Muscle of leg (tissue), 11 donors: Measurements from ENCODE around the gene PPP1CC. TPM values are rescaled to one million over a fixed set of nuclear protein-coding genes. Genes with fewer than 3 reads are reported as not detected.
"Not testable (repeated sequence)": the region's sequence is repeated elsewhere in the genome, so short reads cannot be mapped to it uniquely, and the experiment has no call there.

Experiments
- DNase-seq: peaks from one replicate; pipeline ENCODE4 v3.0.0; 2013
- H3K27ac ChIP-seq: one replicate; pipeline ENCODE4 v1.5.1; 2013; ENCODE audit warnings: mild to moderate bottlenecking, low read length, control low read depth
- H3K27me3 ChIP-seq: one replicate; pipeline ENCODE4 v1.6.1; 2013; ENCODE audit warnings: low read length; ENCODE audit not compliant: control insufficient read depth, insufficient read depth
- H3K36me3 ChIP-seq: one replicate; pipeline ENCODE4 v1.6.1; 2013; ENCODE audit warnings: low read length; ENCODE audit not compliant: control insufficient read depth, insufficient read depth
- H3K4me1 ChIP-seq: one replicate; pipeline ENCODE4 v1.6.1; 2013; ENCODE audit warnings: low read length; ENCODE audit not compliant: control insufficient read depth, insufficient read depth
- H3K4me3 ChIP-seq: one replicate; pipeline ENCODE4 v1.5.1; 2013; ENCODE audit warnings: low read length, control low read depth
- H3K9me3 ChIP-seq: replicated peaks from 2 replicates; pipeline ENCODE4 v1.6.1; 2013; ENCODE audit warnings: low read depth, low read length; ENCODE audit not compliant: control insufficient read depth
- WGBS: methylation state at CpG from one replicate; pipeline ENCODE4 v1.1.5; 2013; ENCODE audit warnings: missing lambda C conversion rate; ENCODE audit not compliant: insufficient coverage; 5-methylcytosine and 5-hydroxymethylcytosine counted together
- polyA plus RNA-seq, 8 donors: library from polyadenylated mRNA; unstranded; fragments of 120-200 nt; gene quantifications; one replicate each; pipeline versions ENCODE4 v1.2.1 to v1.2.3, GENCODE V29; 2013; ENCODE audit warnings: inconsistent platforms in 1 of 8, low replicate concordance in 1 of 8; ENCODE audit not compliant: insufficient read length in 8 of 8, insufficient read depth in 1 of 8
- total RNA-seq: library from RNA; stranded (reverse); fragments of 120-200 nt; gene quantifications from one replicate; pipeline ENCODE4 v1.2.4, GENCODE V29; 2013

The PPP1CC gene
- total and polyA plus RNA-seq, 9 donors, result 90.5 to 147 (median 119) TPM

DNA sequence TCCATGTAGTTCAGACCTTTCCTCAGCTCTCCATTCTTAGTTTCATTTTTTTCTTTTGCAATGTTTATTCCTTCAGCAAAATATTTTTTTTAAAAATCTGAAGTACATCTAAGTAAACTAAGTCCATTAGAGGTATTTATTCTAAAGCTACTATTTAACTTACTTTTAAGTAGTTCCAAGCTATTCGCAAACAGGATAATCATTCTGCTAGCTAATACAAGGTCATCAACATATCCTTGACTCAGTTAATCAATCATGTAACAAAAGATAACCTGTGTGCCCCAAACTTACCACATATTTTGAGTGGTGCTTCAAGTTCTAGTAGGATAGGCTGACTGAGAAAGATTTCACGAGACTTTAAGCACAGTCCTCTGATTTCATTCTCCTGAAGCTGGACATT lies 11.2 kb downstream of the PPP1CC start:
- WGBS, result 80% methylated on average over 1 of the region's 2 CpGs
- DNase-seq, result no peak
- Histone ChIP-seq H3K27ac (no peak overlapping the region), H3K27me3 (no peaks in the 10 kb centered on the region), H3K4me1 (peaks cover 5% of the 10 kb centered on the region), H3K9me3 (no peaks in the 10 kb centered on the region), H3K4me3 (no peak overlapping the region), H3K36me3 (peaks cover 42% of the 10 kb centered on the region)

DNA sequence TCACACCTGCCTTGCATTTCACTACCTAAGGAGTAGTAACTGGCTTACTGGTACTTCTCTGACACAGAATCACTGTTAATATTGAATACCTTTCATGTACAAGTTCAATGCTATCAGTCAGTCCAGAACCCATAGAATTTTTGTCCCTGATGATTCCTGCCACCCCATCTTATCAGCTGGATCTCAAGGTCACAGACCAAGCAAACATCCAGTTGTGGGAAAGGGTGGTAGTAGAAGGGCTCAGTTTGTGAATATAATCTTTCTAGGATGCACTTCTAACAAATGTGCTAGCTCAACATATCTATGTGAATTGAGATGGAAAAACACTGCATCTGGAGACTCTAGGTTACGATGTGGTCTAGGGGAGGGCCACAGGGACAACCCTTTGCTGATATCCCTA lies 14.1 kb downstream of the PPP1CC start:
- no peak overlapping the region for H3K4me3 ChIP-seq
- H3K27me3 ChIP-seq, result no peaks in the 10 kb centered on the region
- H3K27ac ChIP-seq, result no peak overlapping the region
- peaks cover 58% of the 10 kb centered on the region for H3K36me3 ChIP-seq
- peaks cover 2% of the 10 kb centered on the region for H3K4me1 ChIP-seq
- no CpG with 5 or more reads among the region's 1 CpG for WGBS
- H3K9me3 ChIP-seq, result no peaks in the 10 kb centered on the region
- DNase-seq, result no peak

DNA sequence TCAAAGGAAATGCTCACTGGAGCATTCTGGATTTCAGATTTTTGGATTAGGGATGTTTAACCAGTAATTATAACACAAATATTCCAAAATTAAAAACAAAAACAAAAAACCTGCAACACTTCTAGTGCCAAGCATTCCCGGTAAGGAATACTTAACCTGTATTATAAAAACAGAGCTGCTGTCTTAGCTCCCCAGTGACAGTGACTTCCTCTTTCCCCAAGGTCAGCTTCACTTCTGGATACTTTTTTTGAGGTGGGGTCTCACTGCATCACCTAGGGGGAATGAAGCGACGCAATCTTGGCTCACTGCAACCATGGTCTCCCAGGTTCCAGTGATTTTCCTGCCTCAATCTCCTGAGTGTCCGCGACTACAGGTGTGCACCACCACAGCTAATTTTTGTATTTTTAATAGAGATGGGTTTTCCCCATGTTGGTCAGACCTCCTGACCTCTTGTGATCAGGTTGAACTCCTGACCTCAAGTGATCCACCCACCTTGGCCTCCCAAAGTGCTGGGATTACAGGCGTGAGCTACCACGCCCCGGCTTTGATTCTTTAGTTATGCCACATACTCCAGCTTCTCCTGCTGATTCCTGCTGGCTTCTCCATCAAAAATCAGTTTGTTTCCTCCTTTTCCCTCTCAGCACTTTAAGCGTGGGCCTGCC lies 15.9 kb downstream of the PPP1CC start:
- DNase-seq, result no peak
- Histone ChIP-seq H3K4me1 (no peaks in the 10 kb centered on the region), H3K9me3 (no peaks in the 10 kb centered on the region), H3K27me3 (no peaks in the 10 kb centered on the region), H3K36me3 (peaks cover 66% of the 10 kb centered on the region), H3K4me3 (no peak overlapping the region), H3K27ac (no peak overlapping the region)
- WGBS, result 84% methylated on average over 5 of the region's 9 CpGs

GRCh38 chr12:110726028-110726427 lies 16.7 kb downstream of the PPP1CC start:
- no peak for DNase-seq
- H3K4me3 ChIP-seq, result no peak overlapping the region
- no peaks in the 10 kb centered on the region for H3K9me3 ChIP-seq
- H3K4me1 ChIP-seq, result no peaks in the 10 kb centered on the region
- peaks cover 68% of the 10 kb centered on the region for H3K36me3 ChIP-seq
- 80% methylated on average over 1 of the region's 4 CpGs for WGBS
- H3K27ac ChIP-seq, result no peak overlapping the region
- H3K27me3 ChIP-seq, result no peaks in the 10 kb centered on the region

DNA sequence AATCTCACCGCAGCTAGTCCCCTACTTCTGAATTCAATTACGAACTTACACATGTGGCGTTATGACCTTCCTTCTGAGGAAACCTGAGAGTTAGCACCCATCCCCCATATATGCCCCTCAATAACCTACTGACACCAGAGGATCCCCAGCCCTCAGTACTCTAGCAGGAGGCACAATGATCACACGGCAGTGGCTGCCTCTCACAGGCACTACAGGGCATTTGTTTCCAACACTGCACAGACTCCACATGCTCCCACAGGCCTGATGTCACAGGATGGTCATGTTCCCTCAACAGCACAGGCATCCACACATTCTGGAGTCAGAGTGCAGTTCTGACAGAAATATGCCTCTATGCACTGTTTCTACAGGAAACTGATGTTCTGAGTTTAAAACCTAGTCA lies 17.4 kb downstream of the PPP1CC start:
- DNase-seq, result no peak
- Histone ChIP-seq H3K4me1 (no peaks in the 10 kb centered on the region), H3K27me3 (no peaks in the 10 kb centered on the region), H3K27ac (no peak overlapping the region), H3K9me3 (no peaks in the 10 kb centered on the region), H3K36me3 (peaks cover 68% of the 10 kb centered on the region), H3K4me3 (no peak overlapping the region)
- WGBS, result 64% methylated on average over 4 of the region's 4 CpGs

DNA sequence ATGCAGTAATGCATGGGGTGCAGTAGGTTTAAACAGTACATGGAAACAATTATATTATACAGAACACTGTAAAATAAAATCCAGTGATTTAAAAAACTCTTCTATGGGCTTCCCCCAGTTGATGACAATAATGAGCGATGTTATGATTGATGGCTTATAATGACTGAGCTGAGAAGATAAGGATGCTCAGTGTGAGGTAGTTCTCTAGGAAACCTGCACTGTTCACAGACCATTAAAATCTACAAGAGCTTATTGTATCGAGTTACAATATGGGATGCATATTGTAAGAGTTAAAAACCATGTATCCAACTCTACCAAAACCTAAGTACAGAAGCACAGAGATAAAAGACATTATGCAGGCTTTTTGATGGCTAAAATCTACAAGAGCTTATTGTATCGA lies 19.8 kb downstream of the PPP1CC start:
- not testable (repeated sequence) for H3K4me1 ChIP-seq

DNA sequence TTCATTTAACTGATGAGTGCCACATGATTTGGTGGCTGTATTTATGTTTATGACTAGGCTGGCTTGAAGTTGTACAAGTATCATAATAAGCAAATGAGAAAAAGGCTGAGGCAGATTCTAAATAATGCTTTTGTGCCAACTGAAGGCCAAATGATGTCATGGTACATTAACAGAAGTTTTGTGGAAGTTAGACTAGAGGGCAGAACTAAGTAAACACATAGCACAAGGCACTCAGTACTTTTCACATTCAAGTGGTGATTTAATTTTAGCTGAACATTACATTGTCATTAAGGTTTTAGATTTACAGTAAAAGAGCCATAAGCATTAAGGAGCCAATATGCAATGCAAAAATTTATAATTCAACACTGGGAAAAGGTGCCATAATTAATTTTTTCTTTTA lies 21.1 kb downstream of the PPP1CC start:
- Histone ChIP-seq H3K27ac (no peak overlapping the region), H3K36me3 (peaks cover 61% of the 10 kb centered on the region), H3K4me1 (no peaks in the 10 kb centered on the region), H3K9me3 (no peaks in the 10 kb centered on the region), H3K4me3 (no peak overlapping the region), H3K27me3 (no peaks in the 10 kb centered on the region)
- no peak for DNase-seq

More for the DNA sequence above, 19.8 kb downstream of the PPP1CC start:
- H3K9me3 ChIP-seq, H3K27ac ChIP-seq, H3K4me3 ChIP-seq, H3K27me3 ChIP-seq, DNase-seq: not testable (repeated sequence)
- WGBS, result no CpG with 5 or more reads among the region's 3 CpGs
- peaks cover 67% of the 10 kb centered on the region for H3K36me3 ChIP-seq

DNA sequence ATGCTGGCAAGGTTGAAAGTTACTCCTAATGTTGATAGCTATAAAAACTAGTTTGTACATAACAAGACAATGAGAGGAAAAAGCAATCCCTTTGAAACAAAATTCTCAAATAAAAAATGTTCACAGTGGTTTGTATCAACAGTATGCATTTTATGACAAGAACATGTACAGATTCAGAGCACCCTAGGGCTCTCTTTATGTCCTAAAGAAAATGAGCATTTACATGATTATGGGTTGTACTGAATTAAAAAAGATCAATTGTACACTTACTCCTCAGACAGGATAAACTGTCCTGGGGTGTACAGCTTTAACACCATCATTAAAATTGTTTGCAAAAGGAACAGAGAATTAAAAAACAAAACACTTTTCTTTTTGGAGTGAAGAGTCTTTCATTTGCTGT lies 22.2 kb downstream of the PPP1CC start:
- no peak for DNase-seq
- H3K27ac ChIP-seq, result no peak overlapping the region
- H3K36me3 ChIP-seq, result peaks cover 51% of the 10 kb centered on the region
- H3K9me3 ChIP-seq, result no peaks in the 10 kb centered on the region
- no peaks in the 10 kb centered on the region for H3K4me1 ChIP-seq
- no peaks in the 10 kb centered on the region for H3K27me3 ChIP-seq
- no peak overlapping the region for H3K4me3 ChIP-seq

DNA sequence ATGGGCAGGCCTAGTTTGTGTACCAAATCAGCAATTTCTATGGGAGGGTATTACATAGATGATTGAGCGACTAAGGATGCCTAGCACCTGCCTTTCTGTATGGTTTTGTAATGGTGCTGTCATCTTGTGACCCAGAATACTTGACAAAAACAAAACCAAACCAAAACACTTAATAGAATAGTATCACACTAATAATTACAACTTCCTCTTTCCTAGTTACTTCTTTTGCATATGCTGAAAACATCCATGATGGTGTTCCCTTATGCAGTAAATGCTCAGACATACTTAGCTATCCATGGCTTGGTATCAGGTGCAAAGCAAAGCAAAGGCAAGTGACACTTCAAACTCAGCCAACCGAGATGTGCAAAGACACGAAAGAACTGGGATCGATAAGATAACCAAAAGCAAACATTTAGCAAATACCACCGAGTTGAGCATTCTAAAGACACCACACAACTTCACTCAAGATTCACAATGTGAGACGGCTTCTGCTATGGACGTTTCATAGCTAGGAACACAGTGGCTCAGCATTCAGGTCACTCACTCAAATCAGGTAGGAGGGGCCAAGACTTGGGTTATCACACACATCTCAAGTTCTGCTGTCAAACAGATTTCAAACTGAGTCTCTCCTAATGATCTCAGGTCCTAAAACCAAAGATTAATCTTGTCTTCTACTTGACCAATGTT lies 24.3 kb downstream of the PPP1CC start:
- no peaks in the 10 kb centered on the region for H3K9me3 ChIP-seq
- no peaks in the 10 kb centered on the region for H3K4me1 ChIP-seq
- DNase-seq, result no peak
- H3K4me3 ChIP-seq, result no peak overlapping the region
- 96% methylated on average over 6 of the region's 7 CpGs for WGBS
- H3K27me3 ChIP-seq, result no peaks in the 10 kb centered on the region
- peaks cover 33% of the 10 kb centered on the region for H3K36me3 ChIP-seq
- no peak overlapping the region for H3K27ac ChIP-seq

GRCh38 chr12:110717037-110717436 lies 25.7 kb downstream of the PPP1CC start:
- Histone ChIP-seq H3K9me3 (no peaks in the 10 kb centered on the region), H3K27ac (no peak overlapping the region), H3K4me1 (no peaks in the 10 kb centered on the region), H3K27me3 (no peaks in the 10 kb centered on the region), H3K36me3 (peaks cover 29% of the 10 kb centered on the region), H3K4me3 (no peak overlapping the region)
- WGBS, result 100% methylated on average over 2 of the region's 3 CpGs
- DNase-seq, result no peak
